Hepatocyte (in vitro differentiated cells): Measurements from ENCODE around the gene HERC5.

Experiments
- CTCF ChIP-seq: fragments of 200-600 bp; sonication (generic); IDR thresholded peaks from 2 replicates; pipeline ENCODE4 v1.5.1; 2016; ENCODE audit warnings: antibody characterized with exemption, mild to moderate bottlenecking; ENCODE audit not compliant: poor library complexity
- EZH2 ChIP-seq: fragments of 200-600 bp; sonication (generic); IDR thresholded peaks from 2 replicates; pipeline ENCODE4 v1.6.1; 2016; ENCODE audit warnings: antibody characterized with exemption, mild to moderate bottlenecking, borderline replicate concordance

- no peak for TF ChIP-seq CTCF
- no peak for TF ChIP-seq EZH2
Measured at GRCh38 chr4:88415982-88416381, 40.9 kb upstream of the HERC5 start.
